NK-92 treated with Interleukin-12 subunit alpha and Interleukin-12 subunit beta, amount 100 ng/mL, for 24 hours (cell line): ENCODE measurements around the gene PICK1.

Source experiments
- DNase-seq: peaks from one replicate; lab custom pipeline; 2025; lab: John Stamatoyannopoulos, UW

PICK1 gene

DNA sequence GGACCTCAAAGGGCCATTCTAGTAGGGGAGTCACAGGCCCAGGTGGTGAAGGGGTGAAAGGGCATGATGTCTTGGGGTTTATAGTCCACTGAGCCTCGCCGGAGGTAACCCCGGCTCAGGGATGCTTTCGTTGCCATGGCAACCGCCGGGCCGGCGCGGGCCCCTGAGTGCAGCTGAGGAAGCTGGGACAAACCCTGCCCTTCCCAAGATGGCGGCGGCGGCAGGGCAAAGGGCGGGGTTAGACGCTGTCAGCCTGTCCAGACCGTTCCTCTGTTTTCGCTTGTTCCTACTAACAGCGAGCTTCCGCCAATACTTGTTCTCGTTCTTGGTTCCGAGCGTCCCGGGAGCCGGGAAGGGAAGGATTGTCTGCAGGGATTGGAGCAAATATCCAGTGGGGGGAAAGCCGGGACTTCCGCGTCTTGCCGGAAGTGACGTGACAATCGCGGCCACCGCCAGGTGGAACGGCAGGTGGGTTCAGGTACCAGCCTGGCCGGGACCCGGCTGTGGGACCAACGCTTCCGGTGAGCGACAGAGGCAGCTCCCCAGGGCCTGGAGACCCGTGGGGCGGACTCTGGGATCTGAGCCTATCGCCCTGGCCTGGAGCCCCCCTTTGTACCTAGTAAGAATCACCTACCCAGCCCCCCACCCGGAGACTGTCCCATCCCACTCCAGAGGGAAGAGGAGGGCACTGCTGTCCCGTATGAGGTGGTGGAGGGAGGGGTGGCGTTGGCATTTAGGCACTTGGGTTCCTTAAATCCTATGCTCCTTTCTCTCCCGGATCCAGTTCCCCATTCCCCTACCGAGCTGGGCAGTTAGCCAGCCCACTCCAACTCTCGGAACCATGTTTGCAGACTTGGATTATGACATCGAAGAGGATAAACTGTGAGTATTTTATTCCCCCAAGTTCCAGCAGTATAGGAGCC lies at the start of gene PICK1:
TSS of gene PICK1 (plus strand) at position 436 of the 923 bp plus-strand sequence. CDS start at position 842, 406 bp downstream.
- peak; percentile 72 for DNase-seq

DNA sequence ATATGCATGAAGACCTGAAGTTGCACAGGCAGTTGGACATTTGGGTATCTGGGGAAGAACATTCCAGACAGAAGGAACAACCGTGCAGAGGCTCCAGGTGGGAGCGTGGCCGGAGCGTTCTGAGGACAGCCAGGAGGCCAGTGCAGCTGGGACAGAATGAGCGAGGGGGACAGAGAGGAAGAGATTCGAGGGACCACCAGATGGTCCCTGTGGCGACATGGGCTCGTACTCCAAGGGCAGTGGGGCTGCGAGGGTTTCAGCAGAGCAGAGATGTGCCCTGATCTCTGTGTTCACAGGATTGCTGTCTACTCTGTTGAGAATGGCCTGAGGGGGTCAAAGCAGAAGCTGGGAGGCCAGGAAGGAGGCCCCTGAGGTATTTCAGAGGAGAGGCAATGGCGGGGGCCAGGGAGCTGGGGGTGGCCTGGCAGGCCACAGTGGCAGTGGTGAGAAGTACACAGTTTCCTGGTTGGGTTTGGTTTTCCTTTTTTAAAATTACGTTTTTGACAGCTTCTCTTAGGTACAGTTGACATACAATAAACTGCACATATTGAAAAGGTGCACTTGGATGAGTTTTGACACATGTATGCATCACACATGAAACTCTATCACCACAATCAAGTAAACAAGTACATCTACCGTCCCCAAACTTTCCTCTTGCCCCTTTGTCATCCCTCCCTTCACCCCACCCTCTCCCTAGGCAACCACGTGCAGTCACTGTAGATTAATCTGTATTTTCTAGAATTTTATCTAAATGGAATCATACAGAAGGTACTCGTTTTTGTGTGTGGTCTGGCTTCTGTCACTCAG lies 48.0 kb upstream of the PICK1 start:
- DNase-seq = no peak

- no peak for DNase-seq
These were observed 44.6 kb upstream of the PICK1 start for GRCh38 chr22:38012604-38013072.

DNA sequence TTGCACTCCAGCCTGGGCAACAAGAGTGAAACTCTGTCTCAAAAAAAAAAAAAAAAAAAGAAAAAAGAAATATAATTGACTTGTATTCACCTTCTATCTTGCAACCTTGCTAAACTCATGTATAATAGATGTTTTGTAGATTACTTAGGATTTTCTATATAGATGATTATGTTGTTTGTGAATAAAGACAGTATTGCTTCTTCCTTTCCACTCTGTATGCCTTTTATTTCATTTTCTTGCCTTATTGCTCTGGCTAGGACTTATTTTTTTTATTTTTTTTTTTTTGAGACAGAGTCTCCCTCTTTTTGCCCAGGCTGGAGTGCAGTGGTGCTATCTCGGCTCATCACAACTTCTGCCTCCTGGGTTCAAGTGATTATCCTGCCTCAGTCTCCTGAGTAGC lies 43.1 kb upstream of the PICK1 start:
- no peak for DNase-seq

DNA sequence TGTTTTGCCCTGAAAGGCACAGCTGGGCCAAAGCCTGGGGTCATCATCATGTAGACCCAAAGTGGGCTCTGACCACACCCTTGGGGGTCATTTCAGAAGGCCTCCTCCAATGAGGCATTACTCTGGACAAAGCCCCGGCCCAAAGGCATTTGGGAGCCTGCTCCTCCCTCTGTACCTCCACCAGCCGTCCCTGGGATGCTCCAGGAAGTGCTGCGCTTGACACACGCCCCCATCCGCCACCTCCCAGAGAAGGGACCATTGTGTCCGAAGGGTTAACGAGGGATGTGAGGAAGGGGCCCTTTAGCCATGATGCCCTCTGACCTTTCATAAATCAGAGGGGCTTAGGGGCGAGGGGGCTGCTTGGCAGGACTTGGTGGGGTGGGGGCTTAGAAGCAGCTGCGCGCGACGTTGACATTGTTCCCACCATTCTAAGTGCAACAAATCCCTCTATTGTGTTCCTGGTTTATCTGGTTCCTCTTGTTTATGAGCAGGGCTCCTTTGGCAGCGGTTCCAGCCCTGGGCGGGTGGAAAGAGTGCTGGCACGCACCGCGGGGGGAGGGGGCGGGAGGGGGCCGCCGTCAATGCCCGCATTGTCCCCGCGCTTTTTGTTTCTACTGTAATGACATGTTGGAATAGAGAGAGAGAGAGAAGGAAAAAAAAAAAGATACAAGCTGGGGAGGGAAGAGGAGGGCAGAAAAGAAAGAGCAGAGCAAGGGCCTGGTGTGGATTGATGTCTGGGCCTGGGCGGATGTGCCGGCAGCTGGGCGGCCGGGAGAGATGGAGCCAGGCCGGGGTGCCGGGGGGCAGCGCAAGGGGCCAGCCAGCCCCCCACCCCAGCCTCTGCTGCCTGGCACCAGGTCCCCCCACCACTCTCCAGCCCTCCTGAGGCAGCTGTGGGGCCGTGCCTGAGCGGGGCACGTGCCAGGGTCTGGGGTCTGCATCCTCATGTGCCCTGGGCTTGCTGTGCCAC lies 40.7 kb upstream of the PICK1 start:
- DNase-seq = no peak

DNA sequence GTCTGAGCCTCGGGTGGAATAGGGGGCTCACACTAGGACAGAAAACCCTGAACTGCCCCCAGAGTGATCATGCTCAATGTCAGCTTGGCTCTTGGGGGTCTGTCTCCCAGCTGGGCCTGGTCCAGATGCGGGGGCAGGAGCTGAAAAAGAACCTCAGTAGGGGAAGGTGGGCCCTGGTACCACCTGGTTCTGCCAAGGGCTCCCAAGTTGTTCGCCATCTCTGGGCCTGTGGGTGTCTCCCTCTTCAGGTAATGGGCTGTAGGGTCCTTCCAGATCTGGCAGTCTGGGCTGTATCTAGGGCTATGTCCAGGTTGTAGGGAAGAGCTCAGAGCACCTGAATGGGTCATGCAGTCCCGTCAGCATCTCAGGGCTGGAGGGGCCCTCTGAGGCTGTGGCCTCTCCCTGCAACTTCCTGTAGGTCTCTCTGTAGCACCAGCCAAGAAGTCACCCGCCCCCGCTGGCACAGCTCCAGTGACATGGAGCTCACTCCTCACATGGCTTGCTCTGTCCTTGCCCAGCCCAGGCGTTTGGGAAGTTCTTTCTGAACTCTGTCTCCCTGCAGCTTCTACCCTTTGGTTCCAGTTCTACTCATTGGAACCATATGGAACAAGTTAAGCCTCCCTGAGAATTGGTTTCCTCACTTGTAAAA lies 39.8 kb upstream of the PICK1 start:
- DNase-seq = no peak

DNA sequence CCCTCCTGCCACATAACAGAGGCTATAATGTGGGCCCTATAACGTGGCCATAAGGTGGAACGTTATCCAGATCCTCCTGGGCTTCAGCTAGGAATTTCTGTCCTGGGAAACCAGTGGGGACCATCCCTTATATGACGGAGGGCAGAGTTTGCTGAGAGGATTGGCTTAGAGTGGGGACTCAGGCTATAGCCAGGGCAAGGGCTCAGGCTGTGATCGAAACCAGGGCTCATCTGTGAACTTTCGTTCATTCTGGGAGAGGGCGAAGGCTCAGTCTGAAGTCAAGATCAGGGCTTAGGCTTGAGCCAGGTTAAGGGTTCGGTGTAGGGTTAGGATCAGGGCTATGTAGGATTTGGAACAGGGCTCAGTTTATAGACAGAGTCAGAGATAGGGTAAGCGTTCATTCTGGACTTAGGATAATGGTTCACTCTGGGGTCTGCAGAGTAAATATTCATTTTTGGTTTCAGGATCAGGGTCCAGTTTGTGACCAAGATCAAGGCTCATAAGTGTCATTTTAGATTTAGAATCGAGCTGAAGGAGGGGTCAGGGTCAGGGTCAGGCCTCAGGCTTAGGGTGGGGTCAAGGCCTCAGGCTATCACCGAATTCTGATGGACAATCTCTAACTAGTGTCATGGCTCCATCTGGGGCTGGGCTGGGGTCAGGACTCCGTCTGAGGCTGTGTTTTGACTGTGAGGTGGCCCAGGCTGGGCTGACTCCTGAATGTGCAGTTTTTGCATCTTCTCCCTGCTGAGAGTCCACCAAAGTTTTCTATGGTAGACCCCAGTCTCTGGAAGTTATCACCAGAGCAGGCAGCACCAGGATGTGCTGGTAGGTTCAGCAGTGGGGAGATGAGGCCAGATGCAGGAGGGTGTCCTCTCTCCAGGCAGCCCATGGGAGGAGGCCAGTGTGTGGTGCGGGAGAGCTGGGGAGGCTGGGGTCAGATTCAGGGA lies 39.0 kb upstream of the PICK1 start:
- no peak for DNase-seq

DNA sequence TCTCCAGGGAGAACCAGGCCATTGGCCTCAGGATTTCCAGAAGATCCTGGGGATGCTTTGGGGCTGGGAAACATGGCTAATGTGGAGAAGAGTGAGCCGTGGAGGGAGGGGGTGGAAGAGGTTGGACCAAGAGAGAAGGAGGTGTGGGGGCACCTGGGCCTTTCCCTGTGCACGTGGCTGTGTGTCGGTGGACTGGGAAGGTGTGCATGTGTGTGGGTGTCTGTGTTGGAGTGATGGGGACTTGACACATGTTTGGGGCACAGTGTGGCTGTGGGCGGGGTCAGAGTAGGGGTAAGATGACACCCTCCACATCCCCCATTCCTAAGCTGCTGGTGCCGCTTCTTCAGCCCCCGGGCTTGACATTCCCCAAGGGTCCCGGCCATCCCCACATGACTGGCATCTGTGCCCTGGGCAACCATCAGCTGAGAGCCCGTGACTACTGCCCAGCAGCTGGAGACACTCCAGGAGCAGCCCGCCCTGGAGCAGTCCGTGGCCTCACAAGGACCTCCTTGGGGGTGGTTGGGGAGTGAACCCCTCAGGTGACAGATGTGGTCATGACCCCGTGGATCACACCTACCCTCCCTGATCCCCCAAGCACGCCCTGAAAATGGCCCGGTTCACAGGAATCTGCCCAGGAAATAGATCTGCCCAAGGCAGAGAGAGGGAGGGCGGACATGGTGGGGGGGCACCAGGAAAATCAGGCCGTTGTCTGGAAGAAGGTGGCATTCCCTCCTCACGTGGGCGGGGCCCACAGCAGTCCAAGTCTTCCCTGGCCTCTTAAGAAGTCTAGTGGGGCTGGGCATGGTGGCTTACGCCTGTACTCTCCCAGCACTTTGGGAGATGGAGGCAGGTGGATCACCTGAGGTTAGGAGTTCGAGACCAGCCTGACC lies 38.0 kb upstream of the PICK1 start:
- no peak for DNase-seq

GRCh38 chr22:38021206-38021605 lies 36.0 kb upstream of the PICK1 start:
- DNase-seq = no peak

DNA sequence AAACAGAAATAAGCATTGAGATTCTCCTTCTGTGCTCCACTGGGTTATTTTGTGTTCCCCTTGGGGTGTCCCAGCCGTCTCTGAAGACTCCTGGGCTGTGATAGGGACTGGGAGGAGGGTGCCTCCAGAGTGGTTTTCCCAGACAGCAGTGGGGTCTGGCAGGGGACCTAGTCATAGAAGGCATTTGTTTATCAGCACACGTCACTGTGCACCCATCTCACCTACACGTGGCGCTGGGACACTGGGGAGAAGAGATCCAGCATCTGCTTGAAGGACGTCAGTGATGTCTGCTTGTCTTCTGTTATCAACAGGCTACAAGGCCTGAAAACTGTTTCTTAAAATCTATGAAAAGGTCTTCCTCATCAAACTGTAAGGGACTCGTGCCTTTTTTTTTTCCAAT lies 34.2 kb upstream of the PICK1 start:
- no peak for DNase-seq

DNA sequence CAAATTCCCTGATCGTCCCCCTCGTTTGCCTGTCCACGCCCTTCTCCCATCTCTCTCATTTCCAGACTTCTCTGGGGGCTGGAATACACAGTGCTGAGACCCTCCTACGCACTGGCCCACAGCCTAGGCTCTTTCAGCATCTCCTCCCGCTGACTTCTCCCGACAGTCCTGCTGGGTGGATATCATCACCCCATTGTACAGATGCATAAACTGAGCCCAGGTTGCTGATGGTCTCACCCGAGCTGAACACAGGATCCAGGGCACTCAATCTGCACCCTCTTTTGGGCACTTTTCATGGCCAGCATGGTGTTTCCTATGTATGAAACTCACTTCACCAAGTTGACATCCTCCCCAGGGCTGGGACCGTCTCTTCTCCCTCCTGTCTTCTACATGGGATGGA lies 31.7 kb upstream of the PICK1 start:
- no peak for DNase-seq

DNA sequence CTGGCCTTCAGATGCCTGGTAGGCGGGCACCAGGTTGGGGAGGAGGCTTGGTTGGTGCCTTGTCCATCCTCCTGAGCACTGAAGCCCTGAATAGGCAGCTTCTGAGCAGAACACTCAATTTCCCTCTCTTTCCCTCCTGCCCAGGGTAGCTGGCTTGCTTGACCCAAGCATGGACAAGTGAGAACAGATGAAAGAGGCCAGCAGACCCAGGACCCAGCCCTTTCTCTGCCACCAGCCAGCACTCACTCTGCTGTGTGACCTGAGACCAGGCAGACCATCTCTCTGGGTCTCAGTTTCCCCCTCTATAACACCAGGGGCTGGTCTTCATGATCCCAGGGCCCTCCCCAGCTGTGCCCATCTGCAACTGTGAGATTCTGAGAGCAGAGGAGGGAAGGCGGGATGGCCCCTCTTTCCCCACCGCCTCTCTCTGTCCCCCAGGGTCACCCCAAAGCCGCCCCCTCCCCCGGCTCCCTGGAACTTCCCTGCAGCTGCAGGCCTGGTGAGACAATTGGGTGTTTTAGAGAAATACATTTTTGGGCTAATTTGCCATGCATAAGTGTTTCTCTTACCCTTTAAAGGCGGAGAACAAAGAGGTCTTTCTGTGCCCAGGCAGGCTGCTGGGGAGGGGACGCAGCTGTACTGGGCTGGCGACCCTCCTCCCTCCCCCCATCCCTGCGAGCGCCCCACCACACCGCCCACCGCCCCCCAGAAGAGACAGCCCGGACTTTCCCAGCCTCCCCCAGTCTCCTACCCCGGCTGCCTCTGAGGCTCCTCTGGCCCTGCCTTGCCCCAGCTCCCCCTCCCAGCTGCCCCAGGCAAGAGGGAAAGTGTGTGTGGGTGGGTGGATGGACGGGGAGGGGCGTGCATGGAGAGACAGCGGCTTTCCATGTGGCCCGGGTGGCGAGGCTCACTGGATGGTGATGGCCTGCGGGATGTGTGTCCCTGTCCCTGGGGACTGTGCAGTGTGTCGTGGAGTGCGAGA lies 30.8 kb upstream of the PICK1 start:
- DNase-seq = no peak

DNA sequence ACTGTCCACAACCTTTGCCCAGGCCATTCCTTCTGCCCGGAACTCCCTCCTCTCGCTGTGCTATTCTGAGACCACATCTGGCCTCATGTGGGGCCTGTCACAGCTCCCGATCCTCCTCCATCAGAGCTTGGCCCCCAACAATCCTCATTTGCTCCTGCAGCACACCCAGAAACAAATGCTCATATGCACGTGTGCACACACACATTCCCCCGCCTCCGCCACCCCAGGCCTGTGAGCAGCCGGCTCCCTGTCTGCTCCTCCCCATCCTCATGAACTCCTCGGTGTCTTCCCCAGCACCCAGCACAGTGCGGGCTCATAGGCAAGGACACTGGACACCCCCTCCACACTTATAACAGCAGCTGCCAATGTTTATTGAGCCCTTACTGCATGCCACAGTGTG lies 29.7 kb upstream of the PICK1 start:
- DNase-seq = no peak

- DNase-seq = no peak
These were observed 28.7 kb upstream of the PICK1 start for GRCh38 chr22:38028344-38029130.

GRCh38 chr22:38029370-38029769 lies 27.8 kb upstream of the PICK1 start:
- DNase-seq = no peak

- no peak for DNase-seq
These were observed 27.3 kb upstream of the PICK1 start for GRCh38 chr22:38029901-38030300.
